Activated effector memory CD4-positive, alpha-beta T cell treated with anti-CD3 and anti-CD28 coated beads, Interleukin-2, amount 50 U/mL, for 16 hours (primary cell): ENCODE measurements around the gene PNMA5.
"Not testable (repeated sequence)": the region's sequence is repeated elsewhere in the genome, so short reads cannot be mapped to it uniquely, and the experiment has no call there.

Source experiments
- DNase-seq: peaks from one replicate; pipeline ENCODE4 v3.0.0-alpha.2; 2020

PNMA5 gene

GRCh38 chrX:152993933-152994332, at the start of gene PNMA5:
TSS of gene PNMA5 (minus strand) at chrX:152994116. CDS start at chrX:152991598, 2,518 bp downstream.
- DNase-seq = no peak

GRCh38 chrX:153032397-153033118, 38.6 kb upstream of the PNMA5 start:
- DNase-seq = peak; percentile 85

GRCh38 chrX:153030801-153031200, 36.9 kb upstream of the PNMA5 start:
- DNase-seq = no peak

- DNase-seq = no peak
Observed at GRCh38 chrX:153029875-153030274, 36.0 kb upstream of the PNMA5 start.

- no peak for DNase-seq
Observed at GRCh38 chrX:153029162-153029561, 35.2 kb upstream of the PNMA5 start.

GRCh38 chrX:153028487-153028886, 34.6 kb upstream of the PNMA5 start:
- DNase-seq = not testable (repeated sequence)

- not testable (repeated sequence) for DNase-seq
Observed at GRCh38 chrX:153026501-153026900, 32.6 kb upstream of the PNMA5 start.

- DNase-seq = no peak
Observed at GRCh38 chrX:153019166-153019565, 25.2 kb upstream of the PNMA5 start.

- DNase-seq = not testable (repeated sequence)
Observed at GRCh38 chrX:153017174-153017573, 23.3 kb upstream of the PNMA5 start.

GRCh38 chrX:153004780-153005179, 10.9 kb upstream of the PNMA5 start:
- no peak for DNase-seq

GRCh38 chrX:153003981-153004380, 10.1 kb upstream of the PNMA5 start:
- no peak for DNase-seq

- not testable (repeated sequence) for DNase-seq
Observed at GRCh38 chrX:153002182-153002581, 8.3 kb upstream of the PNMA5 start.

GRCh38 chrX:152997337-152997736, 3.4 kb upstream of the PNMA5 start:
- no peak for DNase-seq

- no peak for DNase-seq
Observed at GRCh38 chrX:152992115-152992514, 1.8 kb downstream of the PNMA5 start.

GRCh38 chrX:152991123-152991522, 2.8 kb downstream of the PNMA5 start:
- no peak for DNase-seq

GRCh38 chrX:152989292-152989658, 4.6 kb downstream of the PNMA5 start:
- no peak for DNase-seq

- no peak for DNase-seq
Observed at GRCh38 chrX:152988536-152989291, 5.2 kb downstream of the PNMA5 start.

- DNase-seq = no peak
Observed at GRCh38 chrX:152987801-152988200, 6.1 kb downstream of the PNMA5 start.

- not testable (repeated sequence) for DNase-seq
Observed at GRCh38 chrX:152987156-152987555, 6.8 kb downstream of the PNMA5 start.

GRCh38 chrX:152985383-152985782, 8.5 kb downstream of the PNMA5 start:
- not testable (repeated sequence) for DNase-seq

GRCh38 chrX:152968193-152968592, 25.7 kb downstream of the PNMA5 start:
- no peak for DNase-seq

- no peak for DNase-seq
Observed at GRCh38 chrX:152960115-152960514, 33.8 kb downstream of the PNMA5 start.

GRCh38 chrX:152959626-152960025, 34.3 kb downstream of the PNMA5 start:
- DNase-seq = no peak
